Measurements from ENCODE around the gene ALDH4A1.

DNA sequence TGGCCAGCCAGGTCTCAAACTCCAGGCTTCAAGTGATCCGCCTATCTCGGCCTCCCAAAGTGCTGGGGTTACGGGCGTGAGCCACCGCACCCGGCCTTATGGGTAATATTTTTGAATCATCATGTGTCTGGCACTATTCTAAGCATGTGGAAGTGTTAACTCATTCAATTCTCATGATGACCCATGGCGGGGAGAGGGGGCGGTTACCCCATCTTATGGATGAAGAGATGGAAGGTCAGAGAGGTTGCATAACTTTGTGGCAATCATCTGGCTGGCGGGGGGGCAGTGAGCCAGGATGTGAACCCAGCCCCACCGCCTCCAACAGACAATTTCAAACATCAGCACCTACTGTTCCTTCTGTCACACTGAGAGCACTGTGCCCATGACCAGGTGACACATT, 31.4 kb downstream of the ALDH4A1 start:
- TF ChIP-seq, protein P1, sequence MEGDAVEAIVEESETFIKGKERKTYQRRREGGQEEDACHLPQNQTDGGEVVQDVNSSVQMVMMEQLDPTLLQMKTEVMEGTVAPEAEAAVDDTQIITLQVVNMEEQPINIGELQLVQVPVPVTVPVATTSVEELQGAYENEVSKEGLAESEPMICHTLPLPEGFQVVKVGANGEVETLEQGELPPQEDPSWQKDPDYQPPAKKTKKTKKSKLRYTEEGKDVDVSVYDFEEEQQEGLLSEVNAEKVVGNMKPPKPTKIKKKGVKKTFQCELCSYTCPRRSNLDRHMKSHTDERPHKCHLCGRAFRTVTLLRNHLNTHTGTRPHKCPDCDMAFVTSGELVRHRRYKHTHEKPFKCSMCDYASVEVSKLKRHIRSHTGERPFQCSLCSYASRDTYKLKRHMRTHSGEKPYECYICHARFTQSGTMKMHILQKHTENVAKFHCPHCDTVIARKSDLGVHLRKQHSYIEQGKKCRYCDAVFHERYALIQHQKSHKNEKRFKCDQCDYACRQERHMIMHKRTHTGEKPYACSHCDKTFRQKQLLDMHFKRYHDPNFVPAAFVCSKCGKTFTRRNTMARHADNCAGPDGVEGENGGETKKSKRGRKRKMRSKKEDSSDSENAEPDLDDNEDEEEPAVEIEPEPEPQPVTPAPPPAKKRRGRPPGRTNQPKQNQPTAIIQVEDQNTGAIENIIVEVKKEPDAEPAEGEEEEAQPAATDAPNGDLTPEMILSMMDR (IDR thresholded peaks at IDR 0.05) = no peak
- no peak for TF ChIP-seq POLR2A (IDR thresholded peaks at IDR 0.05)
- no peak for TF ChIP-seq EP300 (IDR thresholded peaks at IDR 0.05)

Measured in ovary (tissue), 3 donors.